ENCODE results near the gene INPP5D.
"Not testable (repeated sequence)": the region's sequence is repeated elsewhere in the genome, so short reads cannot be mapped to it uniquely, and the experiment has no call there.

Gene INPP5D

GRCh38 chr2:233118648-233119000, 58.5 kb downstream of the INPP5D start:
- no peak for DNase-seq (ENCODE audit: low read depth)

- DNase-seq (ENCODE audit: low read depth): no peak
Measured at GRCh38 chr2:233119123-233119522, 59.0 kb downstream of the INPP5D start.

DNA sequence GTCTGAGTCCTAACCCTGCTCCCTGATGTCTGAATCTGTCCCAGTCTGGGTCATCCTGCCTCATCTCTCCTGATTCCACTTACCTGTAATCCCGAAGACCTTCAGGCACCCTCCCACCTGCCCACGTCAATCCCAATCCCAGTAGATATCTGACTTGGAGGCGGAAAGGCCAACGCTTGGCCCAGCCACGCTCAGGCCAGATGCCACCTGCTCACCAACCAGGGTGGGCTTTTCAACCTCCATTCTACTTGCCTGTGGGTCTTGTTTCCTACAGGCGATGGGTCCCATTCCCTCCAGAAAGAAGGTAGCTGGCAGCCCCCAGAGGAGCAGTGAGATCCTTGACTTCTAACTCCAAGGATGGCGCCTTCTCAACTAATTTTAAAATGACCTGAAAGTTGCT, 59.7 kb downstream of the INPP5D start:
- DNase-seq (ENCODE audit: low read depth): no peak

DNA sequence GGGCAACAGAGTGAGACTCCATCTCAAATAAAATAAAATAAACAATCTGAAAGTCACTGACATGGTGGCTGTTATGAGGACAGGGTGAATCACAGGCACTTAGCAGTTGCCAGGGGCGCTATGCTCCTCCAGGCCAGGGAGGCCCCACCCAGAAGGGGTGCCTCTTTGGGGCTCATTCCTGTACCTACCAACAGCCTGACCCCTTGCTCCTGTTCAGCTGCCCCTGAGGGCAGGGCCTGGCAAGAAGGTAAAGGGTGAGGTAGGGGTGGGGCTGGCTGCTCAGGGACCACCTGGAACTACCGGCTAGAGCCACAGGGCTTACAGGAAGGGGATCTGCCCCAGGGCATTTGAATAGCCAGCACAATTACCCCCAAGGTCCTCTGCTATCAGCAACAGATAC, 60.3 kb downstream of the INPP5D start:
- no peak for DNase-seq (ENCODE audit: low read depth)

GRCh38 chr2:233121856-233122255, 61.7 kb downstream of the INPP5D start:
- DNase-seq (ENCODE audit: low read depth): no peak

DNA sequence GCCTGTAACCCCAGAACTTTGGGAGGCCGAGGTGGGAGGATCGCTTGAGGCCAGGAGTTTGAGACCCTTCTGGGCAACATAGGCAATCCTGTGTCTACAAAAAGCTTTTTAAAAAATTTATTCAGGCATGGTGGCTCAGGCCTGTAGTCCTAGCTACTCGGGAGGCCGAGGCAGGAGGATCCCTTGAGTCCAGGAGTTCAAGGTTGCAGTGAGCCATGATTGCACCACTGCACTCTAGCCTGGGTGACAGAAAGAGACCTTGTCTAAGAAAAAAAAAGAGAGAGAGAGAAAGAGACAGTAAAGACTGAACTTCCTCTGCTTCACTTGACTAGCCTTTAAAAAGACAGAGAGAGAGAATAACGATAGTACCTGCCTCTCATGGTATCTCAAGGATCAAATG, 62.4 kb downstream of the INPP5D start:
- no peak for DNase-seq (ENCODE audit: low read depth)

GRCh38 chr2:233123576-233123975, 63.4 kb downstream of the INPP5D start:
- DNase-seq (ENCODE audit: low read depth): not testable (repeated sequence)

- no peak for DNase-seq (ENCODE audit: low read depth)
Measured at GRCh38 chr2:233124421-233125080, 64.4 kb downstream of the INPP5D start.

- DNase-seq (ENCODE audit: low read depth): no peak
Measured at GRCh38 chr2:233125455-233126065, 65.4 kb downstream of the INPP5D start.

- no peak for DNase-seq (ENCODE audit: low read depth)
Measured at GRCh38 chr2:233129351-233129978, 69.3 kb downstream of the INPP5D start.

DNA sequence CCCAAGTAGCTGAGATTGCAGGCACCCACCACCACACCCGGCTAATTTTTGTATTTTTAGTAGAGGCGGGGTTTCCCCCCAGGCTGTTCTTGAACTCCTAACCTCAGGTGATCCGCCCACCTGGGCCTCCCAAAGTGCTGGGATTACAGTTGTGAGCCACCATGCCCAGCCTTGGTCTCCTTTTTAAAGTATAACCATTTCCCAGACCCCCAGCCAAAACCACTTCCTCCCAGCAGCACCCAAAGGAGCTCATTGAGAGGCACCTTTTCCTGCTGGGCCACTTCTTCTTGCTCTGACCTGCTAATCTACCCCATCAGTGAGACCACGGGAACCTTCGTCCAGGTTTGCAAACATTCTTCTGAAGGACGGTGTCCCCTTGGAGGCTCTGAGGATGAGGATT, 69.9 kb downstream of the INPP5D start:
- DNase-seq (ENCODE audit: low read depth): no peak

DNA sequence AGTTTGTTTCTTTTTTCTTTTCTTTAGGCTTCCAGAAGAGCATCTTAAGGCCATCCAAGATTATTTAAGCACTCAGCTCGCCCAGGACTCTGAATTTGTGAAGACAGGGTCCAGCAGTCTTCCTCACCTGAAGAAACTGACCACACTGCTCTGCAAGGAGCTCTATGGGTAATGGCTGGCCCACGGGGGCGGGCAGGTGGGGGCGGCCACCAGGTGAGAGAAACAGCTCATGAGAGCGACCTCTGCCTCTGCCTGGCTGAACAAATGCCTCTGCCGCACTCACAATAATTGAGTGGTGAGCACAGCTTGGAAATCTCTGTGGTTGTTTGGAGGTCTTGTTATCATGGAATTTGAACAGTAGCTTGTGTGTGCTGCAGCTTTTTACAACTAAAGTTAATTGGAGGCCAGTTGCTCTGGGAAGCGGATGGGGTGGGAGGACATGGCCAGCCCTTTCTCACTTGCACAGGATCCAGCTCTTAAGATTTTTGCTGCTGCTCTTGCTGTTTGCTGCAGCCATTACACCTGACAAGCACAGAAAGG, 70.4 kb downstream of the INPP5D start:
- DNase-seq (ENCODE audit: low read depth): no peak

- DNase-seq (ENCODE audit: low read depth): no peak
Measured at GRCh38 chr2:233131936-233132720, 72.0 kb downstream of the INPP5D start.

DNA sequence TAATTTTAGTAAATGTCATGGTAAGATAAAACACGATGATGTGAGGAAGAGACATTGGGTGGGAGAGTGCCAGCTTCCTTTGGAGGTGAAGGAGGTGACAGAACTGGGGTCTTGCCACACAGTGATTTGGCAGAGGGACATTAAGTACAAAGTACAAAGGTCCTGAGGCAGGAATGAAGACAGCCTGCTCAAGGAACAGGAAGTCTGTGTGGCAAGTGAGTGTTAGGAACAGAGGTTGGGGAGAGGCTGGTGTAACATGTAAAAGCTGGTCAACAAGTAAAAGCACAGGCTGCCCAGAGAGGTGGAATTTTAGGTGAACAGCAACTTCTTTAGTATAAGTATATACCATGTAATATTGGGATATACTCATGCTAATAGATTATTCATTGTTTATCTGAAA, 73.1 kb downstream of the INPP5D start:
- DNase-seq (ENCODE audit: low read depth): no peak

DNA sequence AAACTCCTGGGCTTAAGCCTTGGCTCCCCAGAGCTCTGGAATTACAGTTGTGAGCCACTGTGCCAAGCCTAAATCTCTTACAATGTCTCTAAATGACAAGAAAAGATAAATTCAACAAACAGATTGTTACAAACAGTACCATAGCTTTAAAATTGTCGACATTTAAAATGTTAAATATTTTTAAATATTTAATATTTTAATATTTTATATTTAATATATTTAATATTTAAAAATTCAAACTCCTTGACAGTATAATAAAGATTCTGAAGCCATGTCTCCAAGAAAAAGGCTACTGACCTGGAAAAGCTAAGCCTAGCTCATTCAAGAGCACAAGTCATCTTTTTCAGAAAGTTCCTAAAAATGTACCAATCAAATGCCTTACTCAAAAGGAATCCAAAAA, 75.3 kb downstream of the INPP5D start:
- DNase-seq (ENCODE audit: low read depth): no peak

DNA sequence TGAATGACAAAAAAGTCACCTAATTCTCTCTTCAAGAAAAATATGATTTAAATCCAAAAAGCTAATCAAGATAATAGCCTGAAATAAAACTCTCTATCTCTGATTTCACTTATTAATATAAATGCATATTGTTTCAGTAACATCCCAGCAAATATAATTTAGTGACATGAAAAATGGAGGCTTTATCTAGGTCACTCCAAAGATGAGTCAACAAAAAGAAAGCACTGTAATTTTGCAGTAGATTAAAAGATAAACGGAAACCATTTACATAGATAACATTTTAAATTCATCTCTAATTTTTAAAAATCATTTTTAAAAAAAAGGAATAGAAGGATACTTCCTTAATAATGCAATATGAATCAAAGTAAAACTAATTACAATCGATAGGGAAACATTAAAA, 76.9 kb downstream of the INPP5D start:
- DNase-seq (ENCODE audit: low read depth): no peak

DNA sequence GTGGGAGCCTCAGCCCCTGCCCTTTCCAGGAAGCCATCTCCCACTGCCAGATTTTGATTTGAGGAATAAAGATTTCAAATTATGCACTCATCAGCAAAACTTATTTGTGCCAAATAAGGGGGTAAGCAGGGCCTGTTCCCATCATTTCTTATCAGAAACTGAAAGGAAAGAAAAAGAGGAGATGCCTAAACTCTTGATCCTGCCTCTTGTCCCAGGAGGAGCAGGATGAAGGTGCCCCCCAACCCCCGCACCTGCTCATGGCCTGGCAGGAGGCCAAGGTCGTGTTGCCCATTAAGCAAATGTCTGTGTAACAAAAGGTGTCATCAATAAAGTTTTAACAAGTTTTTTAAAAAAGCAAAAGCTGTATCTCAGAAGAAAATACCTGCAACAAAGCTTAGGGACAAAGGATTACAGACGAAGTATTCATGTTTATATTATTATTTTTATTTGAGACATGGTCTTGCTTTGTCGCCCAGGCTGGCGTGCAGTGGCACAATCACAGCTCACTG, 80.0 kb downstream of the INPP5D start:
- DNase-seq (ENCODE audit: low read depth): no peak

DNA sequence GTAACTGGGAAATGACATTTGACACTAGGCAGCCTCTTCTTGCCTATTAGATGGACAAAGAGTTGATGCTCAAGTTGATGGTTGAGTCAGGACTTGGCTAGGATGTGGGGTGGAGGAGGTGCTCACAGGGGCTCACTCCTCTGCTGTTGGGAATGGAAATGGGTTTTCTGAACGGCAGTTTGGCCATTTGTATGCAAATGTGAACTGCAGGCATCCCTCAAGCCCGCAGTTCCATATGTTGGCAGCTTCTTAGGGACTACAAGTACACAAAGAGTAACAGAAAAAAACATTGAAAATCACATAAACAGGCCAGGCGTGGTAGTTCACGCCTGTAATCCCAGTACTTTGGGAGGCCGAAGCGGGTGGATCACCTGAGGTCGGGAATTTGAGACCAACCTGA, 80.8 kb downstream of the INPP5D start:
- DNase-seq (ENCODE audit: low read depth): no peak

- DNase-seq (ENCODE audit: low read depth): no peak
Measured at GRCh38 chr2:233141901-233142300, 81.8 kb downstream of the INPP5D start.

- no peak for DNase-seq (ENCODE audit: low read depth)
Measured at GRCh38 chr2:233142355-233142897, 82.3 kb downstream of the INPP5D start.

GRCh38 chr2:233143700-233144331, 83.7 kb downstream of the INPP5D start:
- no peak for DNase-seq (ENCODE audit: low read depth)

DNA sequence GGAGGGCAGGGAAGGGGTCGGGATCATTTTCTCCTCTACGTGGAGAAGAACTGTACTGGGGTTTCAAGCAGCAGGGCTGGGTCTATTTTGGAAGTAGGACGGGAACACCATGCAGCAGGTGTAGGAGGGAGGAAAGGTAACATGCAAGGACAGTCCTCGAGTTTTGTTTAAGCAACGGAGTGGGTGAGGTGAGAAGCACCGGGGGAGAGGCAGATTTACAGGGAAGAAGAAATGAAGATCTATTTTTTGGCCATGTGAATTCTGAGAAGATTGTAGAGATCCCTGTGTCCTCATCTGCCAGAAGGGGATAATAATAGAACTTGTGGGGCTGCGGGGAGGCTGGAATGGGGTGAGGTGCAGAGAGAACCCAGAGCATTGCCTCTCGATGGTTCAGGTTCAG, 85.6 kb downstream of the INPP5D start:
- no peak for DNase-seq (ENCODE audit: low read depth)

All from GM04504 (cell line).